NOMO-1 (cell line): ENCODE measurements around the gene CCR4.
"Not testable (repeated sequence)": the region's sequence is repeated elsewhere in the genome, so short reads cannot be mapped to it uniquely, and the experiment has no call there.

ENCODE experiments used
- DNase-seq, 2 experiments: peaks; one replicate each; lab custom pipeline; 2025; ENCODE audit not compliant: unreplicated experiment in 2 of 2; lab: John Stamatoyannopoulos, UW

The CCR4 gene

DNA sequence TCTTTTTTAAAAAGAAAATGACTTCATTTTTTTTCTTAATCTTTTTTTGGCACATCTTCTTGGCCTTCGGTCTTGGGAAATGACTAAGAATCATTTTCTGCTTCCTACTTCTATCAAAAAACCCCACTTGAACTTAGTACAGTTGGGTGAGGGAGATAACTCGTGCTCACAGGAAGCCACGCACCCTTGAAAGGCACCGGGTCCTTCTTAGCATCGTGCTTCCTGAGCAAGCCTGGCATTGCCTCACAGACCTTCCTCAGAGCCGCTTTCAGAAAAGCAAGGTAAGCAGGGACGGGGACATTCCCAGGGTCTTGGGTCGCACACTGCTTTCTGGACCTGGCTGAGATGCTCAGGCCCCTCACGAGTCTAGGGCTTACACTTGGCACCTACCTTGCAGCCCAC, at the start of gene CCR4:
Gene CCR4 (plus strand): TSS at position 235 of the 402 bp plus-strand sequence. CDS start 1,779 bp downstream, outside the sequence.
- peak in 1 of 2 experiments; percentile 2 for DNase-seq

GRCh38 chr3:32902887-32903371, 48.5 kb upstream of the CCR4 start:
- DNase-seq, result not testable (repeated sequence)

- no peak for DNase-seq
Measured at GRCh38 chr3:32903953-32904352, 47.5 kb upstream of the CCR4 start.

GRCh38 chr3:32909999-32910398, 41.4 kb upstream of the CCR4 start:
- no peak for DNase-seq

GRCh38 chr3:32910954-32911353, 40.5 kb upstream of the CCR4 start:
- no peak for DNase-seq

GRCh38 chr3:32912046-32912445, 39.4 kb upstream of the CCR4 start:
- no peak for DNase-seq

- DNase-seq, result no peak
Measured at GRCh38 chr3:32913790-32914446, 37.5 kb upstream of the CCR4 start.

- DNase-seq, result no peak
Measured at GRCh38 chr3:32919920-32920319, 31.5 kb upstream of the CCR4 start.

GRCh38 chr3:32922078-32922477, 29.4 kb upstream of the CCR4 start:
- DNase-seq, result no peak

DNA sequence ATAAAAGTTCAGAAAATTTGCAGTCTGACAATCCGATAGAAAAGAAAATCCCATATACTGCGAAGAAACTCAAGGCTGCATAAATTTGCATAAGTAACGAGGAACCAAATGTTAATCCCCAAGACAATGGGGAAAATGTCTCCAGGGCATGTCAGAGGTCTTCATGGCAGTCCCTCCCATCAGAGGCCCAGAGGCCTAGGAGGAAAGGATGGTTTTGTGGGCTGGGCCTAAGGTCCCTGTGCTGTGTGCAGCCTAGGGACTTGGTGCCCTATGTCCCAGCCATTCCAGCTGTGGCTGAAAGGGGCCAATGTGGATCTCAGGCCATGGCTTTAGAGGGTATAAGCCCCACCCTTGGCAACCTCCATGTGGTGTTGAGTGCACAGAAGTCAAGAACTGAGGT, 21.3 kb upstream of the CCR4 start:
- DNase-seq, result no peak

DNA sequence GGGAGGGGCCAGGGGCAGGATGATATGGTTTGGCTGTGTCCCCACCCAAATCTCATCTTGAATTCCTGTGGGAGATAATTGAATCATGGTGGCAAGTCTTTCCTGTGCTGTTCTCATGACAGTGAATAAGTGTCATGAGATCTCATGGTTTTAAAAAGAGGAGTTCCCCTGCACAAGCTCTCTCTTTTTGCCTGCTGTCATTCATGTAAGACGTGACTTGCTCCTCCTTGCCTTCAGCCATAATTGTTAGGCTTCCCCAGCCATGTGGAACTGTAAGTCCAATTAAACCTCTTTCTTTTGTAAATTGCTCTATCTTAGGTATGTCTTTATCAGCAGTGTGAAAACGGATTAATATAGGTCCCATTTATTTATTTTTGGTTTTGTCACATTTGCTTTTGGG, 20.2 kb upstream of the CCR4 start:
- not testable (repeated sequence) for DNase-seq

GRCh38 chr3:32934150-32934742, 17.2 kb upstream of the CCR4 start:
- peak in 1 of 2 experiments; percentile 20 for DNase-seq

GRCh38 chr3:32937331-32937730, 14.1 kb upstream of the CCR4 start:
- DNase-seq, result no peak

DNA sequence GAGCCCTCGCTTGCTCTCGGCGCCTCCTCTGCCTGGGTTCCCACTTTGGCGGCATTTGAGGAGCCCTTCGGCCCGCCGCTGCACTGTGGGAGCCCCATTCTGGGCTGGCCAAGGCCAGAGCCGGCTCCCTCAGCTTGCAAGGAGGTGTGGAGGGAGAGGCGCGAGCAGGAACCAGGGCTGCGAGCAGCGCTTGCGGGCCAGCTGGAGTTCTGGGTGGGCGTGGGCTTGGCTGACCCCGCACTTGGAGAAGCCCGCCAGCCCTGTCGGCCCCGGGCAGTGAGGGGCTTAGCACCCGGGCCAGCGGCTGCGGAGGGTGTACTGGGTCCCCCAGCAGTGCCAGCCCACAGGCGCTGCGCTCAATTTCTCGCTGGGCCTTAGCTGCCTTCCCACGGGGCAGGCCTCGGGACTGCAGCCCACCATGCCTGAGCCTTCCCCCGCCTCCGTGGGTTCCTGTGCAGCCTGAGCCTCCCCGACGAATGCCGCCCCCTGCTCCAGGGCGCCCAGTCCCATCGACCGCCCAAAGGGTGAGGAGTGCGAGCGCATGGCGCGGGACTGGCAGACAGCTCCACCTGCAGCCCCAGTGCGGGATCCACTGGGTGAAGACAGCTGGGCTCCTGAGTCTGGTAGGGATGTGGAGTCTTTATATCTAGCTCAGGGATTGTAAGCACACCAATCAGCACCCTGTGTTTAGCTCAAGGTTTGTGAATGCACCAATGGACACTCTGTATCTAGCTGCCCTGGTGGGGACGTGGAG, 11.7 kb upstream of the CCR4 start:
- DNase-seq, result not testable (repeated sequence)

DNA sequence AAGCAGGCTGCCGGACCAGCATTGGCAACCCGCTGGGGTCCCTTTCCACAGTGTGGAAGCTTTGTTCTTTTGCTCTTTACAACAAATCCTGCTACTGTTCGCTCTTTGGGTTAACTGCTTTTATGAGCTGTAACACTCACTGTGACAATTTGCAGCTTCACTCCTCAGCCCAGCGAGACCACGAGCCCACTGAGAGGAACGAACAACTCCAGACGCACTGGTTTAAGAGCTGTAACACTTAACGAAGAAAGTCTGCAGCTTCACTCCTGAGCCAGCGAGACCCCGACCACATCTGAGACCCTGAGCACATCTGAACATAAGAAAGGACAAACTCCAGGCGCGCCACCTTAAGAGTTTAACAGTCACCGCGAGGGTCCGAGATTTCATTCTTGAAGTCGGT, 10.7 kb upstream of the CCR4 start:
- DNase-seq, result no peak

DNA sequence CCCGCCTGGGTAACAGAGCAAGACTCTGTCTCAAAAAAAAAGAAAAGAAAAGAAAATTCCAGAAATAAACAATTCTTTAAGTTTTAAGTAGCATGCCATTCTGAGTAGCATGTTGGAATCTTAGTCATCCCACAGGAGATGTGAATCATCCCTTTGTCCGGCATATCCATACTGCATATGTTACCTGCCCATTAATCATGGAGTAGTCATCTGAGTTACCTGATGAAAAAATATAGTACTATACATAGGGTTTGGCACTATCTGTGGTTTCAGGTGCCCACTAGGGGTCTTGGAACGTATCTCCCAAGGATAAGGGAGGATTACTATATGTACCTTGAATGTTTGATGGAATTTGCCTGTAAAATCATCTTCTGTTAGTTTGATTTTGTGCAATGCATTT, 6.3 kb upstream of the CCR4 start:
- DNase-seq, result no peak

DNA sequence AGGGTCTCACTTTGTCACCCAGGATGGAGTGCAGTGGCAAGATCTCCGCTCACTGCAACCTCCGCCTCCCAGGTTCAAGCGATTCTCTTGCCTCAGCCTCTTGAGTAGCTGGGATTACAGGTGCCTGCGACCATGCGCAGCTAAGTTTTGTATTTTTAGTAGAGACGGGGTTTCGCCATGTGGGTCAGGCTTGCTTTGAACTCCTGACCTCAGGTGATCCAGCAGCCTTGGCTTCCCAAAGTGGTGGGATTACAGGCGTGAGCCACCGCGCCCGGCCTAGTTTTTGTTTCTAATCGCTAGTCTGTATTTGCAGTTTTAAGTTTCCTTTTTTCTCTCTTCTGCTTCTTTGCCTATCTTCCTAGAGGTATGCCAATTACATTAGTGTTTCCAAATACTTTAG, 5.8 kb upstream of the CCR4 start:
- DNase-seq, result peak; percentile 23 to 32

DNA sequence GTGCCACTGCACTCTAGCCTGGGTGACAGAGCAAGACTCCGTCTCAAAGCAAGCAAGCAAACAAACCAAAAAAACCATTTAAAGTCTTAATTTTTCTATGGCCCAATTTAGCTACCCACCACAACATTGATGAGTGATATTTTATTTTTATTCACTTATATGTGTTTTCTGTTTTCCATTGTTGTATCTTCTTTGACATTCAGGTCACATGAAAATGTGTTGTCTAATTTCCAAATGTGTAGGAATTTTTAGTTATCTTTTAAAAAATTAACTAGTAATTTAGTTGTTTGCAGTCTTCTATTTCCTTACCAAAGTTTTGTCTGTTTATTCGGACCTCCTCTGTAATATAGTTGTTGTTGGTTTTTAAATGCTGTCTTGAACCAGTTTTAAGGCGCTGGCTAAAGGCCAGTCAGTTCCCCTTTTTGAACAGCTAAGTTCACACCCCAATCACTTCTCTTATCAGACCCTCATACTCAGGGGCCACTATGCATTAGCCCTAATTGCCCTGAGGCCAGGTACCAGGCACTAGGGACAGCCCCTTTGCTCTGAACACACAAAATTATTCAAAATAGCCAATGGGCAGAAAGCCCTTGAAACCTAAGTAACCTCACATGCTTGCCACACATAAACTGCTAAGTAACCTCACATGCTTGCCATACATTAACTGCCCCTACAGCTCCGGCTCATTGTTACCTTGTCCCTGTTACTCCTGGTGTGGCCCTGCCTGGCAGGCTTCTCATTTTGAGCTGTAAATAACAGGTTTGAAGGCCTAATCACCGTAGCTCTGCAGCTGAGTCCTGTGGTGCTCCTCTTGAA, 4.3 kb upstream of the CCR4 start:
- DNase-seq, result no peak

DNA sequence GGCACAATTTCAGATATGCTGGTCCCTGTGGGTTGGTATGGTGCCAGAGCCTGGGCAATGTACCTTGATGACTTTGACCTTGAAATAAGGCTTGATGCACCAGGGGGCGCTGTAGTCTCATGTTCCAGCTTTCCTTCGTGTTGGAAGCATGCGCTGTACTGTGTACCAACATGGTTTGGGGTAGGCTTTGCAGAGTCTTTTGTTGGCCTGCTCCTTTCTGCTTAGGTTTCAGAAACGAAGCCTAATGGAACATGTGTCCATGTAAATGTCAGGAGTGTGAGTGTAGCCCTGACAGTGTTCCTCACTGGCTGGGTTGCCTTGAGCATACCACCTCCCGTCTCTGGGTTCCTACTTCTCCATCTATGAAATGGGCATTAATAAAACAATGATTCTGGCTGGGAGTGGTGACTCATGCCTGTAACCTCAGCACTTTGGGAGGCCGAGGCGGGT, 3.6 kb upstream of the CCR4 start:
- peak; percentile 15 to 77 for DNase-seq

GRCh38 chr3:32948625-32949445, 2.6 kb upstream of the CCR4 start:
- DNase-seq, result no peak
